ENCODE measurements around the gene CSTB. TPM values are rescaled to one million over a fixed set of nuclear protein-coding genes. Genes with fewer than 3 reads are reported as not detected.

Gene CSTB
- total and polyA plus RNA-seq, 8 donors, result 0.58 to 403 (median 25.5) TPM

DNA sequence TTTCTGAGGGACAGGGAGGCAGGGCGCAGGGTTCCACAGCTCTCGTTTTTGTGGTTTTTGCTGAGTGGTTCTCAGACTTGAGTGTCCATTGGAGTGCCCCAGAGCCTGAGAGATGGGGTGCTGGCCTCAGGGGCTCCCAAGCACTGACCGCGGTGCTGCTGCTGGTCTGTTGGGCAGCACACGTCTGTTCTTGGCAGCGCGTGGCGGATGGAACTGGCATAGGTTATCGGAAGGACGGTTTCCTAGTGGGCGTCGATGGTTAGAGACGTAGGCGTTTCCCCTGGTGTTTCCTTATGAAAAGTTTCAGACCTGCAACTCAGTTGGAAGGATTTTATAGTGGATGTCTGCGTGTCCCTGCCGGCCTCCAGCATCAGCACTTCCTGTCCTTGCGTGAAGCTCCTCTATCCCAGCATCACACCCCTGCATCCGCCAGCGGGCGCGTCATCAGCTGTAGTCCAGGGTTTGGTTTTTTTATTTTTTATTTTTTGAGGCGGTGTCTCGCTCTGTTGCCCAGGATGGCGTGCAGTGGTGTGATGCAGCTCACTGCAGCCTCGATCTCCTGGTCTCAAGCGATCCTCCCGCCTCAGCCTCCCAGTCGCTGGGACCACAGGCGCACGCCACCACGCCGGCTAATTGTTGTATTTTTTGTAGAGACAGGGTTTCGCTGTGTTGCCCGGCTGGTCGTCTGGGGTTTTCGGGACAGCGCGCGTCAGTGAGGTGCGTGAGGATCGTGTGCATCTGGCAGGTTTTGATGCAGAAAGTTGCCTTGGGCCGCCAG, 25.1 kb upstream of the CSTB start:
- 94 to 96% (median 95%) methylated on average over 42 of the region's 42 CpGs for WGBS, 5 donors
- intact Hi-C loops (cut with DNase I; ENCODE audit: low total_unique reads), result no loop called here
- no peak for DNase-seq
- Histone ChIP-seq H3K9me3 (no peaks in the 10 kb centered on the region), H3K4me3 (no peak overlapping the region), H3K27me3 (no peaks in the 10 kb centered on the region), H3K4me1 (no peaks in the 10 kb centered on the region), H3K27ac (no peak overlapping the region), H3K36me3 (peaks cover 67 to 91% (median 89%) of the 10 kb centered on the region in 4 donors)
- no peak for TF ChIP-seq EP300 (IDR thresholded peaks at IDR 0.05)
- TF ChIP-seq POLR2AphosphoS5 (IDR thresholded peaks at IDR 0.05), result no peak
- TF ChIP-seq CTCF (IDR thresholded peaks at IDR 0.05), result no peak
- no peak for TF ChIP-seq POLR2A (IDR thresholded peaks at IDR 0.05)

DNA sequence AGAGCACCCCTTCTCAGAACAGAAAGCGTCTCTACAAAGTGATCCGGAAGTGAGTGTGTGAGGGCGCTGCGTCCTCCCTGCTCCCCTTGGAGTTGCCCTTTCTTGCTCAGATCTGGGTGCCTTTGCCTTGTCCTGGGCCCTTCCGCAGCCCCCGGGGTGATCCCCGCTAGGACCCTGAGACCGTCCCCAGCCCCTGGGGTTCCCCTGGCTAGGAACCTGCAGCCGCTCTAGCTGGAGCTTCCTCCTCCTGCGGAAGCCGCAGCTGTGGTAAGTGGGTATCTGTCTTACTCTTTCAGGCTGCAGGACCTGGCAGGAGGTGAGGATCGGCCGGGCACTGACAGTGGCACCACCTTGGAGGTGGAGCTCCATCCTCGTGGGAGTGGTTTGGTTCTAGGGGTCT, 24.5 kb upstream of the CSTB start:
- no peak overlapping the region for H3K27ac ChIP-seq
- H3K4me3 ChIP-seq, result no peak overlapping the region
- no peak for TF ChIP-seq POLR2AphosphoS5 (IDR thresholded peaks at IDR 0.05)
- no peak for TF ChIP-seq POLR2A (IDR thresholded peaks at IDR 0.05)
- no peak for TF ChIP-seq CTCF (IDR thresholded peaks at IDR 0.05)
- TF ChIP-seq EP300 (IDR thresholded peaks at IDR 0.05), result no peak
- no peak for DNase-seq
- peaks cover 72 to 96% (median 93%) of the 10 kb centered on the region in 4 donors for H3K36me3 ChIP-seq
- WGBS, 5 donors, result 85 to 94% (median 92%) methylated on average over 11 to 14 of the region's 14 CpGs
- H3K9me3 ChIP-seq, result no peaks in the 10 kb centered on the region
- no peaks in the 10 kb centered on the region for H3K4me1 ChIP-seq
- intact Hi-C loops (cut with DNase I; ENCODE audit: low total_unique reads), result no loop called here
- no peaks in the 10 kb centered on the region for H3K27me3 ChIP-seq

DNA sequence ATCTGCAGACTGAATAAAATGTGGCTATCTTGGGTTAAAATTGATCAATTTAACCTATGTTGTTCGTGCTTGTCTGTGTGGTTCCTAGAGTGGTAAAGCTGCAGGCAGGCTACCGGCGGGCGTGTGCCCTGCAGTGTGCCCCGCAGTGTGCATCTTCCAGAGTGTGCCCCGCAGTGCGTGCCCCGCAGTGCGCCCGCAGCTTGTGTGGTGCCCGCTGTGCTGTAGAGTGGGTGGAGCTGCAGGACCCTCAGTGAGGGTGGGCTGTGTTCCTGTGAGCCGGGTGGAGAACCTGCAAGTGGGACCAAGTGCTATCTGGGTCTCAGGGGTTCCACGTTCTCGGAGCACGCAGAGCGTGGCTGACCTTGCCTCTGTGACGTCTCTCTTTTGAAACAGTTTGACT, 24.0 kb upstream of the CSTB start:
- WGBS, 5 donors, result 93 to 97% (median 95%) methylated on average over 11 to 17 of the region's 17 CpGs
- Histone ChIP-seq H3K27ac (no peak overlapping the region), H3K4me1 (no peaks in the 10 kb centered on the region), H3K27me3 (no peaks in the 10 kb centered on the region), H3K4me3 (no peak overlapping the region), H3K36me3 (peaks cover 76 to 100% (median 97%) of the 10 kb centered on the region in 4 donors), H3K9me3 (no peaks in the 10 kb centered on the region)
- TF ChIP-seq EP300 (IDR thresholded peaks at IDR 0.05), result no peak
- TF ChIP-seq POLR2A (IDR thresholded peaks at IDR 0.05), result no peak
- no peak for TF ChIP-seq POLR2AphosphoS5 (IDR thresholded peaks at IDR 0.05)
- TF ChIP-seq CTCF (IDR thresholded peaks at IDR 0.05), result no peak
- no peak for DNase-seq
- intact Hi-C loops (cut with DNase I; ENCODE audit: low total_unique reads), result no loop called here

GRCh38 chr21:43799301-43799840, 23.3 kb upstream of the CSTB start:
- intact Hi-C loops (cut with DNase I; ENCODE audit: low total_unique reads), result no loop called here
- H3K36me3 ChIP-seq, result peaks cover 80 to 100% (median 100%) of the 10 kb centered on the region in 4 donors
- H3K4me3 ChIP-seq, result no peak overlapping the region
- H3K27me3 ChIP-seq, result no peaks in the 10 kb centered on the region
- H3K4me1 ChIP-seq, result no peaks in the 10 kb centered on the region
- no peak overlapping the region for H3K27ac ChIP-seq
- 77 to 98% (median 95%) methylated on average over 12 to 19 of the region's 19 CpGs for WGBS, 5 donors
- no peak for TF ChIP-seq CTCF (IDR thresholded peaks at IDR 0.05)
- TF ChIP-seq POLR2A (IDR thresholded peaks at IDR 0.05), result no peak
- no peak for TF ChIP-seq EP300 (IDR thresholded peaks at IDR 0.05)
- no peak for TF ChIP-seq POLR2AphosphoS5 (IDR thresholded peaks at IDR 0.05)
- no peaks in the 10 kb centered on the region for H3K9me3 ChIP-seq
- DNase-seq, result no peak

All from stomach (tissue), 9 donors.